ENCODE measurements around the gene CANT1.
"Not testable (repeated sequence)": the region's sequence is repeated elsewhere in the genome, so short reads cannot be mapped to it uniquely, and the experiment has no call there.

CANT1 gene

DNA sequence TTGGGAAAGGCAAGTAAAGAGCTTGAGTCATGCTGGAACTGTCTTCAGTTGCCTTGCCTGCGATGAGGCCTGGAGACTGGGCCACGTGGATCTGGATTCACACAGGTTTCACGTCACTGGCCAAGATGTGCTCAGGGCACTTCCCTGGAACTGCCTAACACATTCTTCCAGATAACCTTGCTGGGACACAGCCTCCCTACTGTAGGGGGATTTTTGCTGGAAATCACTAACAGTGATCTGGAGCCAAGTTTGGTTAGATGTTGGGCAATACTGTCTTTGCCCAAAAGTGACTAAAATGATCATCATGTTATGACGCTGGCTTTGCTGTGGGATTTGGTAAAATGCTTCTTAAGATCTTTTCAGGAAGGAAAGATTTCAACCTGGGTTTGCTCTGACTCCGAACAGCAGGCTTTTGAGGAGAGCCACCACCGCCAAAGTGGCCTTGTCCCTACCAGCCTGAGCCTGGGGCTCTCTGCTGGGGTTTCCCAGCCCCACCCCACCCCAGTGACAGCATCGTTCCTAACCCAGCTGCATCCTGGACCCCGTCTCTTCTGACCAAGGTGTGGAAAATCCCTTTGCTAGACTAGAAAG lies 29.1 kb upstream of the CANT1 start:
- peak in 1 of 2 donors; percentile 45 for ATAC-seq (replicated peaks)
- no peaks in the 10 kb centered on the region for H3K36me3 Mint-ChIP-seq
- H3K9me3 Mint-ChIP-seq = no peaks in the 10 kb centered on the region
- peaks cover 13 to 16% of the 10 kb centered on the region in 2 donors for H3K27me3 Mint-ChIP-seq
- H3K4me1 Mint-ChIP-seq = no peaks in the 10 kb centered on the region
- no peak for DNase-seq
- H3K4me3 Mint-ChIP-seq = no peak overlapping the region
- H3K27ac Mint-ChIP-seq = peak overlapping the region; percentile 62

GRCh38 chr17:79036596-79036995 lies 27.0 kb upstream of the CANT1 start:
- H3K36me3 Mint-ChIP-seq = no peaks in the 10 kb centered on the region

GRCh38 chr17:79036181-79036580 lies 26.6 kb upstream of the CANT1 start:
- H3K36me3 Mint-ChIP-seq = no peaks in the 10 kb centered on the region
- no peak overlapping the region for H3K4me3 Mint-ChIP-seq
- H3K27ac Mint-ChIP-seq = no peak overlapping the region
- DNase-seq (no peak), ATAC-seq (replicated peaks) (no peak)
- peaks cover 19 to 23% of the 10 kb centered on the region in 2 donors for H3K27me3 Mint-ChIP-seq
- no peaks in the 10 kb centered on the region for H3K4me1 Mint-ChIP-seq
- no peaks in the 10 kb centered on the region for H3K9me3 Mint-ChIP-seq

More at GRCh38 chr17:79036596-79036995, 27.0 kb upstream of the CANT1 start:
- Mint-ChIP-seq H3K27ac (no peak overlapping the region), H3K9me3 (no peaks in the 10 kb centered on the region), H3K4me3 (no peak overlapping the region), H3K27me3 (peaks cover 15 to 18% of the 10 kb centered on the region in 2 donors), H3K4me1 (no peaks in the 10 kb centered on the region)
- ATAC-seq (replicated peaks) (no peak), DNase-seq (no peak)

GRCh38 chr17:79035686-79036085 lies 26.1 kb upstream of the CANT1 start:
- Mint-ChIP-seq H3K9me3 (no peaks in the 10 kb centered on the region), H3K36me3 (no peaks in the 10 kb centered on the region), H3K27me3 (peaks cover 22 to 24% of the 10 kb centered on the region in 2 donors), H3K4me3 (no peak overlapping the region), H3K27ac (no peak overlapping the region), H3K4me1 (no peaks in the 10 kb centered on the region)
- ATAC-seq (replicated peaks) (no peak), DNase-seq (no peak)

- H3K4me3 Mint-ChIP-seq = no peak overlapping the region
- peaks cover 25 to 29% of the 10 kb centered on the region in 2 donors for H3K27me3 Mint-ChIP-seq
- no peaks in the 10 kb centered on the region for H3K36me3 Mint-ChIP-seq
- ATAC-seq (replicated peaks) = no peak
- no peak for DNase-seq
- no peaks in the 10 kb centered on the region for H3K4me1 Mint-ChIP-seq
- no peaks in the 10 kb centered on the region for H3K9me3 Mint-ChIP-seq
- H3K27ac Mint-ChIP-seq = no peak overlapping the region
Measured at GRCh38 chr17:79034931-79035485, 25.4 kb upstream of the CANT1 start.

DNA sequence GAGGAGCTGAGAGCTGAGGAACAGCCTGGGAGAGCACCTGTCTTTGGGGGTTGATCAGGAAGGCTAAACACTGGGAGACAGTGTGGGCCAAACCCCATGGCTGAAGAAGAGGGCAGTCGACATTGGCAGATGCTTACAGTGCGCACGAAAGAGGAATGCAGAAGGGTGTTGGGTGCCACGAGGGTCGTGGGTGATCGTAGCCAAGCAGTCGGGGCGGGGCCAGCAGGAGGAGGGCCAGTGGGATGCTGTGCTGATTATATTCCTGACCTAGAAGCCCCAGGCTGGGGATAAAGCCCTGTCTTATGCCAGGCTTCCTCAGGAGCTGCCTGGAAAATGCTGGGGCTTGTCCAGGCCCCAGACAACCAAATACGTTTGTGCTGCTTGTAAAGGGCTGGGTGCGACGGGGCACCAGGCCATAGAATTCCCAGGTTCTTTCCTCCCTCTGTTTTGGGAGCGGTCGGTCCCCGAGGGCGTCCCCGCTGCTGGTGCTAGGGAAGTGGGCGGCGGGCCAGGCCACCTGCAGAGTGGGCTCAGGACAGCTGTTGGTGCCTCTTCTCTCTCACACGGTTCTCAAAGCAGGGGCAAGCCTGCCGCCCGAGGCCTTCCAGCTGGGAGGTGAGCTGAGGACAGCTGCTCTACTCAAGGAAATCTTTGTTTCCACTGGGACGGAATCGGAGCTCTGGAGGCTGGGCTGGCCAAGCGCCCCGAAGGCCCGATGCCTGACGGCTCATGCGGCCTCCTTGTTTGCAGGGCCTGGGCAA lies 24.4 kb upstream of the CANT1 start:
- H3K4me1 Mint-ChIP-seq = no peaks in the 10 kb centered on the region
- no peaks in the 10 kb centered on the region for H3K9me3 Mint-ChIP-seq
- ATAC-seq (replicated peaks) = no peak
- H3K27me3 Mint-ChIP-seq = peaks cover 32 to 34% of the 10 kb centered on the region in 2 donors
- no peaks in the 10 kb centered on the region for H3K36me3 Mint-ChIP-seq
- no peak overlapping the region for H3K4me3 Mint-ChIP-seq
- DNase-seq = no peak
- H3K27ac Mint-ChIP-seq = no peak overlapping the region

GRCh38 chr17:79033046-79033616 lies 23.6 kb upstream of the CANT1 start:
- Mint-ChIP-seq H3K4me1 (no peaks in the 10 kb centered on the region), H3K9me3 (no peaks in the 10 kb centered on the region), H3K4me3 (no peak overlapping the region), H3K27me3 (peaks cover 30 to 35% of the 10 kb centered on the region in 2 donors), H3K36me3 (no peaks in the 10 kb centered on the region), H3K27ac (no peak overlapping the region)
- DNase-seq (no peak), ATAC-seq (replicated peaks) (no peak)

DNA sequence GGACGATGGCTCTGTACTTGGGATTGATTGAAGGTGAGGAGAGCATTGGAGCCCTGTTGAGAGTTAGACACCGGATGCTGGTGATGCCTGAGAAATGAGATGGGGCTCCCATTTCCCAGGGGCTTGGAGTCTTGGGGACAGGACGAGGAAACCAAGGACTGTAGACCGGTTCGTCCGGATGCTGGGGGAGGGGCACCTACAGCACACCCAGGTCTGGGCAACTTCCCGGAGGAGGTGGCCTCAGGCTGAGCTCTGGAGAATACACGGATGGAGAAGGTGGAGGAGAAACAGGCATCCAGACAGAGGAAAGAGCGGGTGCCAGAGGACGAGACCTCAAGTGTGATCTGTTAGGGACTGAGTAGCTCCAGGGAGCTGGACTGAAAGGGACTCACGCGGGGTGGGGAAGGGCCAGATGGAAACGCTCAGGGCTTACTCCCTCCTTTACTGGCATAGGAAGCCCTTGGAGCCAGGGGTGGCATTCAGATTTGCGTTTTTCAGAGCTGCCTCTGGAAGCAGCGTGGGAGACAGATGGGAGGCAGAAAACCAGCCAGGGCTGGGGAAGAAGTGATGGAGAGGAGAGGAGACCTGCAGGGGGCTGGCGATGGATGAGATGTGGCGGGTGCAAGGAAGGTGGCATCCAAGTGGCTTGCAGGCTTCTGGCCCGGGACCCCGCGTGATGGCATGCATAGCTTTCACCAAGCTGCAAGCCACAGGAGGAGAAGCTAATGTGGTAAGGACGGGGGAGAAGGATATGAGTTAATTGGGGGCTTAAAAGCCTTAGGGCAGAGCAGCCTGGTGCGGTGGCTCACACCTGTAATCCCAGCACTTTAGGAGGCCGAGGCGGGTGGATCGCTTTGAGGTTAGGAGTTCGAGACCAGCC lies 22.7 kb upstream of the CANT1 start:
- Mint-ChIP-seq H3K27ac (no peak overlapping the region), H3K4me1 (no peaks in the 10 kb centered on the region), H3K36me3 (no peaks in the 10 kb centered on the region), H3K4me3 (no peak overlapping the region), H3K9me3 (no peaks in the 10 kb centered on the region), H3K27me3 (peaks cover 38 to 44% of the 10 kb centered on the region in 2 donors)
- DNase-seq (no peak), ATAC-seq (replicated peaks) (no peak)

DNA sequence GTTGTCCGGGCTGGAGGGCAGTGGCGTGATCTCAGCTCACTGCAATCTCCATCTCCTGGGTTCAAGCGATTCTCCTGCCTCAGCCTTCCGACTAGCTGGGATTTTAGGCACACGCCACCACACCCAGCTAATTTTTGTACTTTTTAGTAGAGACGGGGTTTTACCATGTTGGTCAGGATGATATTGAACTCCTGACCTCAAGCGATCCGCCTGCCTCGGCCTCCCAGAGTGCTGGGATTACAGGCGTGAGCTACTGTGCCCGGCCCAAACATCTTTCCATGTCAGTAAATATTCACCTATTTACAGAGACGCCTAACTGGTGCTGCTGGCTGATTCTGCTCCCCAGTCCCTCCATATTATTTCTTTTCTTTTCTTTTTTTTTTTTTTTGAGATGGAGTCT lies 21.1 kb upstream of the CANT1 start:
- ATAC-seq (replicated peaks); H3K27ac Mint-ChIP-seq; DNase-seq; H3K36me3 Mint-ChIP-seq; H3K9me3 Mint-ChIP-seq; H3K4me3 Mint-ChIP-seq; H3K4me1 Mint-ChIP-seq: not testable (repeated sequence)
- H3K27me3 Mint-ChIP-seq = peaks cover 48 to 59% of the 10 kb centered on the region in 2 donors

DNA sequence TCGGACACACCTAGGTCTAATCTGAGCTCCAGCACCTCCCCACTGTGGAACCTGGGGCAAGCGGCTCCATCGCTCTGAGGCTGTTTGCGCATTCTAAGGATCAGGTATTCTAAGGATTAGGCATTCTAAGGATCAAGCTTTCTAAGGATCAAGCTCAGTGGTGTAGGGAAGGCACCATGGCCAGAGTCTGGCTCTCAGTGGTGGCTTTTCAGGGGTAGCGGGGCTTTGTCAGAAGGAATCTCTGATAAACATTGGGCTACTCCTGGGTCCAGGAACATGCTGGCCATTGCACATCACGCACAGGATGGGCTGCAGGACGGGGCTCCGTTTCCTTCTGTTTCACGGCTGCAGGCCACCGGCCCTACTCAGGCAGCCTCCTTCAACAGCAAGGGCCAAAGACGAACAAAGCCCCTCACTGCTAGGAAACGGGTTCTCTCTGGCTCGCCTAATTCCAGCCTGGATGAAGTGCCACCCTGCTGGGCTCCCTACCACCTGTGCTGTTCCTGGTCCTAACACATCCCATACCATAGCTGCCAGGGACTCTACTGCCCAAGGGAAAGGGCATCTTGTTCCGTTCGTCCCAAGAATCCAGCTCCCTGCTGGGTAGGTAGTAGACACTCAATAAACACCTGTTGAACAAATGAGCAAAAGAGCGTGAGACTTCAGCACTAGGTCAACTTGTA lies 19.9 kb upstream of the CANT1 start:
- H3K27me3 Mint-ChIP-seq = peaks cover 55 to 71% of the 10 kb centered on the region in 2 donors
- H3K27ac Mint-ChIP-seq = no peak overlapping the region
- no peaks in the 10 kb centered on the region for H3K9me3 Mint-ChIP-seq
- no peak overlapping the region for H3K4me3 Mint-ChIP-seq
- H3K4me1 Mint-ChIP-seq = peaks cover 6% of the 10 kb centered on the region in 2 donors
- no peaks in the 10 kb centered on the region for H3K36me3 Mint-ChIP-seq
- ATAC-seq (replicated peaks) (no peak), DNase-seq (no peak)

DNA sequence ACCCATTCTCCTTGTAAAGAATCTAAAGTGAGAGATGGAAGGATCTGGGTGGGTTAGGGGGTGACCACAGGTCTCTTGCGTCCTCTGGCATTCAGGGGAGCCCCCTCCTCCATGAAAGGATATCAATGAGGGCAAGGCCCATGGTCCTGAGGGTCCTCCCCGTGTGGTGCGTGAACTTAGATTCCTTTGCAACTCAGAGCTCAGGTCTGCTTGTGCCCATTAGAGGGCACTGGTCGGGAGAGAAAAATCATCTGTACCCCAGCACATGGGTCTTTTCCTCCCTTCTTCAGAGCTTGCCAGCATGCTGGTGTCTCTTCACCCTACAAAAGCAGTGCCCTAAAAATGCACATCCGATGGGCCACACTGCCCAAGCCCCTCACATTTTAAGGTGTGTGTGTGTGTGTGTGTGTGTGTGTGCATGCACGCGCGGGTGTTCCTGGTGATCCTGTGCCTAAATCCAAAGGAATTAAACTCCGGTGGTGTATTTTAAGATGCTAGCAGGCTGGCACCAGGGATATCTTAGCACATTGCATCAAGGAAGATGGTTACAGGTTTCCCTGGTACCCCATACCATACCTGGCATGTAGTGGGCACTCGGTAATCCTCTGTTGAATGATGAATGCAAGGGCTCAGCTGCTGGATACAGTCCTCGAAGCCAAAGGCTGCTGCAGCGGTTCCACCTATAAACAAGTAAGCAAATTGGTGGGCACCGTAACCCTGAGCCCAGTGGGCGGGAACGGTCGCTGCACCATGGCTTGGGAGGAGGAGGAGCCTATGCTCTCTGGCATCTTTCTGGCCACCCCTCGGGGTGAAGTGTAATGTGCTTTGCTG lies 19.1 kb upstream of the CANT1 start:
- peaks cover 61 to 73% of the 10 kb centered on the region in 2 donors for H3K27me3 Mint-ChIP-seq
- H3K4me1 Mint-ChIP-seq = peaks cover 9 to 14% of the 10 kb centered on the region in 2 donors
- H3K9me3 Mint-ChIP-seq = no peaks in the 10 kb centered on the region
- H3K4me3 Mint-ChIP-seq = no peak overlapping the region
- H3K27ac Mint-ChIP-seq = peak overlapping the region; percentile 31
- H3K36me3 Mint-ChIP-seq = no peaks in the 10 kb centered on the region
- ATAC-seq (replicated peaks) (no peak), DNase-seq (no peak)

GRCh38 chr17:79027925-79028491 lies 18.4 kb upstream of the CANT1 start:
- Mint-ChIP-seq H3K36me3 (no peaks in the 10 kb centered on the region), H3K9me3 (no peaks in the 10 kb centered on the region), H3K4me1 (peaks cover 9 to 18% of the 10 kb centered on the region in 2 donors), H3K27ac (no peak overlapping the region), H3K4me3 (no peak overlapping the region), H3K27me3 (peaks cover 68 to 80% of the 10 kb centered on the region in 2 donors)
- DNase-seq = no peak
- ATAC-seq (replicated peaks) = no peak
